Activated CD8-positive, alpha-beta T cell treated with anti-CD3 and anti-CD28 coated beads for 36 hours (primary cell): ENCODE measurements around the gene ANKFN1. TPM values are rescaled to one million over a fixed set of nuclear protein-coding genes. Genes with fewer than 3 reads are reported as not detected.

Experiments used
- ATAC-seq: fragments of 200-7000 bp; cut with Tn5 transposase; one replicate; pipeline ENCODE4 v1.10.0; 2021; ENCODE audit warnings: mild to moderate bottlenecking, moderate library complexity
- CTCF ChIA-PET: fragments of 350-600 bp; sonication (Branson Sonifier 250); formaldehyde crosslinking; loops from one replicate; lab custom pipeline; 2021; ENCODE audit warnings: antibody characterized with exemption; lab: Charles Lee
- POLR2A ChIA-PET: fragments of 350-600 bp; sonication (Branson Sonifier 250); formaldehyde crosslinking; loops from one replicate; lab custom pipeline; 2021; ENCODE audit warnings: antibody characterized with exemption; lab: Charles Lee
- DNase-seq: peaks from one replicate; pipeline ENCODE4 v3.0.0-alpha.2; 2020
- H3K27ac Mint-ChIP-seq: one replicate; pipeline ENCODE4 v1.8.0; 2021; ENCODE audit warnings: mild to moderate bottlenecking, mixed read lengths
- H3K27me3 Mint-ChIP-seq: one replicate; pipeline ENCODE4 v1.8.0; 2021; ENCODE audit warnings: mixed read lengths
- H3K36me3 Mint-ChIP-seq: one replicate; pipeline ENCODE4 v1.8.0; 2021; ENCODE audit warnings: low read depth, mixed read lengths
- H3K4me1 Mint-ChIP-seq: one replicate; pipeline ENCODE4 v1.8.0; 2021; ENCODE audit warnings: low read depth, mixed read lengths
- H3K4me3 Mint-ChIP-seq: one replicate; pipeline ENCODE4 v1.8.0; 2021; ENCODE audit warnings: mild to moderate bottlenecking, moderate library complexity, mixed read lengths
- H3K9me3 Mint-ChIP-seq: one replicate; pipeline ENCODE4 v1.8.0; 2021; ENCODE audit warnings: mixed read lengths
- intact Hi-C: fragments of 100-400 bp; cut with micrococcal nuclease; formaldehyde crosslinking; loops from one replicate; pipeline ENCODE4 v1.10.0; 2022
- total RNA-seq, 2 experiments: library from RNA; stranded (reverse); gene quantifications; one replicate each; pipeline ENCODE4 v1.2.3, GENCODE V29; 2021
- TF ChIP-seq, protein P1 (sequence below): fragments of 200-600 bp; IDR thresholded peaks from one replicate; pipeline ENCODE4 v1.8.0; 2022; ENCODE audit warnings: antibody characterized with exemption, mild to moderate bottlenecking

Gene ANKFN1
- total RNA-seq, 2 experiments from 2014 or later, result not detected

DNA sequence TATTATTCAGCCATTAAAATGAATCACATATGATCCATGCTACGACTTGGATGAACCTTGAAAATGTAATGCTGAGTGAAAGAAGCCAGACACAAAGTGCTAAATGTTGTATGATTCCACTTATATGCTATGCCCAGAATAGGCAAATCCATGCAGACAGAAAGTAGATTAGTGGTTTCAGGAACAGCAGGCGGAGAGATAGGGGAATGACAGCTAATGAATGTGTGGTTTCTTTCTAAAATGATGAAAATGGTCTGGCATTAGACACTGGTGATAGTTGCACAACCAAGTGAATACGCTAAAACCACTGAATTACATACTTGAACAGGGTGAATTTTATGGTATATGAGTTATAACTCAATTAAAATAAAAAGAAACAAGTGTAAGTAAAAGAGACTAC is 318.4 kb downstream of the ANKFN1 start:
- Mint-ChIP-seq H3K27me3 (peaks cover 1% of the 10 kb centered on the region), H3K36me3 (no peaks in the 10 kb centered on the region), H3K4me3 (no peak overlapping the region), H3K27ac (no peak overlapping the region), H3K4me1 (no peaks in the 10 kb centered on the region), H3K9me3 (peaks cover 9% of the 10 kb centered on the region)
- POLR2A ChIA-PET, result no interaction called here
- TF ChIP-seq, protein P1, sequence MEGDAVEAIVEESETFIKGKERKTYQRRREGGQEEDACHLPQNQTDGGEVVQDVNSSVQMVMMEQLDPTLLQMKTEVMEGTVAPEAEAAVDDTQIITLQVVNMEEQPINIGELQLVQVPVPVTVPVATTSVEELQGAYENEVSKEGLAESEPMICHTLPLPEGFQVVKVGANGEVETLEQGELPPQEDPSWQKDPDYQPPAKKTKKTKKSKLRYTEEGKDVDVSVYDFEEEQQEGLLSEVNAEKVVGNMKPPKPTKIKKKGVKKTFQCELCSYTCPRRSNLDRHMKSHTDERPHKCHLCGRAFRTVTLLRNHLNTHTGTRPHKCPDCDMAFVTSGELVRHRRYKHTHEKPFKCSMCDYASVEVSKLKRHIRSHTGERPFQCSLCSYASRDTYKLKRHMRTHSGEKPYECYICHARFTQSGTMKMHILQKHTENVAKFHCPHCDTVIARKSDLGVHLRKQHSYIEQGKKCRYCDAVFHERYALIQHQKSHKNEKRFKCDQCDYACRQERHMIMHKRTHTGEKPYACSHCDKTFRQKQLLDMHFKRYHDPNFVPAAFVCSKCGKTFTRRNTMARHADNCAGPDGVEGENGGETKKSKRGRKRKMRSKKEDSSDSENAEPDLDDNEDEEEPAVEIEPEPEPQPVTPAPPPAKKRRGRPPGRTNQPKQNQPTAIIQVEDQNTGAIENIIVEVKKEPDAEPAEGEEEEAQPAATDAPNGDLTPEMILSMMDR, result no peak
- intact Hi-C loops, result no loop called here
- CTCF ChIA-PET, result no interaction called here
- ATAC-seq (no peak), DNase-seq (no peak)

- DNase-seq (no peak), ATAC-seq (no peak)
- intact Hi-C loops, result no loop called here
- Mint-ChIP-seq H3K9me3 (peaks cover 9% of the 10 kb centered on the region), H3K27me3 (peaks cover 1% of the 10 kb centered on the region), H3K27ac (no peak overlapping the region), H3K36me3 (no peaks in the 10 kb centered on the region), H3K4me3 (no peak overlapping the region), H3K4me1 (no peaks in the 10 kb centered on the region)
- TF ChIP-seq, protein P1, result no peak
- ChIA-PET CTCF (no interaction called here), POLR2A (no interaction called here)
These were observed 321.8 kb downstream of the ANKFN1 start for GRCh38 chr17:56475116-56475515.

- POLR2A ChIA-PET, result interaction anchor here (0.6 kb wide), 1 partner anchor 274 kb away, joined by 3 read pairs; no protein-coding TSS in a partner anchor
- TF ChIP-seq, protein P1, result peak; percentile 61
- H3K27ac Mint-ChIP-seq, result no peak overlapping the region
- peaks cover 3% of the 10 kb centered on the region for H3K9me3 Mint-ChIP-seq
- H3K36me3 Mint-ChIP-seq, result no peaks in the 10 kb centered on the region
- no peak overlapping the region for H3K4me3 Mint-ChIP-seq
- ATAC-seq (peak; percentile 64), DNase-seq (peak; percentile 40)
- CTCF ChIA-PET, result interaction anchor here (1.0 to 1.6 kb wide), 3 partner anchors 9 to 70 kb away, joined by 3 read pairs; no protein-coding TSS in a partner anchor
- H3K4me1 Mint-ChIP-seq, result no peaks in the 10 kb centered on the region
- H3K27me3 Mint-ChIP-seq, result peaks cover 2% of the 10 kb centered on the region
- intact Hi-C loops, result no loop called here
These were observed 325.7 kb downstream of the ANKFN1 start for GRCh38 chr17:56478836-56479447.

GRCh38 chr17:56480501-56480900 is 327.2 kb downstream of the ANKFN1 start:
- POLR2A ChIA-PET, result no interaction called here

GRCh38 chr17:56481659-56482058 is 328.4 kb downstream of the ANKFN1 start:
- CTCF ChIA-PET, result interaction anchor here (1.4 to 1.7 kb wide), 2 partner anchors 18 to 234 kb away, joined by 4 to 6 read pairs; no protein-coding TSS in a partner anchor
- Mint-ChIP-seq H3K27me3 (peaks cover 2% of the 10 kb centered on the region), H3K4me1 (no peaks in the 10 kb centered on the region), H3K36me3 (no peaks in the 10 kb centered on the region), H3K9me3 (no peaks in the 10 kb centered on the region), H3K27ac (no peak overlapping the region), H3K4me3 (no peak overlapping the region)
- TF ChIP-seq, protein P1, result no peak
- POLR2A ChIA-PET, result no interaction called here
- DNase-seq (no peak), ATAC-seq (no peak)
- intact Hi-C loops, result no loop called here

More at GRCh38 chr17:56480501-56480900, 327.2 kb downstream of the ANKFN1 start:
- Mint-ChIP-seq H3K27me3 (peaks cover 2% of the 10 kb centered on the region), H3K4me1 (no peaks in the 10 kb centered on the region), H3K27ac (no peak overlapping the region), H3K9me3 (peaks cover 3% of the 10 kb centered on the region), H3K36me3 (no peaks in the 10 kb centered on the region), H3K4me3 (no peak overlapping the region)
- CTCF ChIA-PET, result interaction anchor here (0.9 to 1.7 kb wide), 5 partner anchors 19 to 235 kb away, joined by 3 to 6 read pairs (median 3); no protein-coding TSS in a partner anchor
- DNase-seq, result no peak
- intact Hi-C loops, result no loop called here
- ATAC-seq, result no peak
- TF ChIP-seq, protein P1, result no peak
